Stimulated activated CD8-positive, alpha-beta memory T cell treated with anti-CD3 and anti-CD28 coated beads, Interleukin-7, amount 100 ng/mL, for 24 hours (primary cell): ENCODE measurements around the gene METTL3.

ENCODE experiments used
- DNase-seq: peaks from one replicate; pipeline ENCODE4 v3.0.0-alpha.2; 2020; ENCODE audit warnings: low read depth

METTL3 gene

DNA sequence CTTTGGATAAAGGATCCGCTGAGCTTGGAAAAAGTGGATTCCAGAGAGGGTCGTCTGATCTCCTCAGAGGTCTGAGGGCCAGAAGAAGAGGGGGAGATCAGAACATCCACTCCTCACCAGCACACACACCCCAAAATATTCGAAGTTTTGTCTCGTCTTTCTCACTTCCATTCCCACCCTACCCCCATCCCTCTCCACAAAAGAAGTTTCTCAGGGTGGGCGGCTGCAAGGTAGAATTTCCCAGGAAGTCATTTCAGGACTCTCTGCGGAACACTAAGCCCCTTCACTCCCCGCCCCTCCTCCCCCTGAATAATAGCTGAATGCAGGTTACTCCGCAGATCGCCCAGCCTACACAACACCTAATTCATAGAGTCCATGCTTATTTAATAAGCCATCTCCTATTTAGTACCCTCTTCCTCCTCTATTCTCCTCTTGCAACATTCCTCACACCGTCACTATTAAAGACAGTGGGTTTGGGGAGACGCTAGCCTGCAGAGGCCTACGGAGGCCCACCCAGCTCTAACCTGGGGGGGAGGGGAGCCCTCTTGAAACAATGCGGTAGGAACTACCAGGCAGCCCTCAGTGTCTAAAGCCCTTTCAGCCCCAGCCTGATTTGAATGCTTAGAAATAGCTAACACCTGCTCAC lies 15.7 kb upstream of the METTL3 start:
- DNase-seq = no peak

DNA sequence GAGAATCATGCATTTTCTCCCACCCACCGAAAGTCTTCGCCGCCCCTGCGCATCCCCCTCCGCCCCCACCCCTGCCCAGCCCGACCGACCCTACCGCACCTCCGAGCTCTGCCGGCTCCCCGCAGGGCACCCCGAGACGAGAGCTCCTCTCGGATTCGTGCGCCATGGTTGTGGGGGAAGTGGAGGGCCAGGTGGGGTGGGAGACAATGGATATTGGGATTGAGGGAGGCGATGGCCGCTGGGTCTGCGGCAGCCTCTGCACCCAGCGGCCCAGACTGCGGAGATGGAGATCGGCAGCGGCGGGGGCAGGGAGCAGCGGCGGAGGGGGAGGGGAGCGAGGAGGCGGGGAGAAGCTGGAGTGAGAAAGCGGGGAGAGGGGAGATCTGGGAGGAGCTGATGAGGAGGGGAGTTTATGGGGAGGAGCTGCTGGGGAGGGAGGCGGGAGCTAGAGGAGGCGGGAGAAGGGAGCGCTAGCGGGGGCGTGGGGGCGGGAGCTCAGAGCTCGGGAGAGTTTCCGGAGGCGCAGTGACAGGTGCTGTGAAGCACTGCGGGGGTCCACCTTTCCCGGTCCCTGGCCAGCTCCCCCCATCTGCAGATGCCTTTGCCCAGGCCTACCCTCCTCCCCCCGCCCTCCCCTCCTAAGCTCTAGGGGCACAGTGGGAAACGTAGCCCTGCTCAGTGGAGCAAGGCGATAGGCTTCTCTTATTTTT lies 15.0 kb upstream of the METTL3 start, which contains the start of gene SALL2:
SALL2 (minus strand) TSS at position 385 of the 710 bp plus-strand sequence; CDS start at position 166, 219 bp downstream.
- peak; percentile 26 for DNase-seq

DNA sequence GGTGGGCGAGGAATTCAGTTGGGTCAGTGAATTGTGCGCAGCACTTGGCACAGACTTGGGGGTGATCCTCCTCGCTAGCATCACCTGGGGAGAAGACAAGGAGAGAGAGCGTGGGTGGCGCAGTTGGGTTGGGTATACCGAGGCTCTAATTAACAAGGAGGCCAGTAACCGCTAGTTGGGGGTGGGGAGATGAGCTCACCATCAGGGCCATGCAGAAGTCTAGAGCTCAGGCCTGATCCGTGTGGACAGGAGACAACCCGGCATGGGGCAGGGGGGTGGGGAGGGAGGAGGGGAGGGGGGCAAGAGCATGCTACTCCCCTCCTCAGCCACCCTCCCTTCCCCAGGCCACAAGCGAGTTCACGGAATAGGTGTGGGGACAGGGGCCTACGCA lies 14.4 kb upstream of the METTL3 start:
- DNase-seq = no peak

DNA sequence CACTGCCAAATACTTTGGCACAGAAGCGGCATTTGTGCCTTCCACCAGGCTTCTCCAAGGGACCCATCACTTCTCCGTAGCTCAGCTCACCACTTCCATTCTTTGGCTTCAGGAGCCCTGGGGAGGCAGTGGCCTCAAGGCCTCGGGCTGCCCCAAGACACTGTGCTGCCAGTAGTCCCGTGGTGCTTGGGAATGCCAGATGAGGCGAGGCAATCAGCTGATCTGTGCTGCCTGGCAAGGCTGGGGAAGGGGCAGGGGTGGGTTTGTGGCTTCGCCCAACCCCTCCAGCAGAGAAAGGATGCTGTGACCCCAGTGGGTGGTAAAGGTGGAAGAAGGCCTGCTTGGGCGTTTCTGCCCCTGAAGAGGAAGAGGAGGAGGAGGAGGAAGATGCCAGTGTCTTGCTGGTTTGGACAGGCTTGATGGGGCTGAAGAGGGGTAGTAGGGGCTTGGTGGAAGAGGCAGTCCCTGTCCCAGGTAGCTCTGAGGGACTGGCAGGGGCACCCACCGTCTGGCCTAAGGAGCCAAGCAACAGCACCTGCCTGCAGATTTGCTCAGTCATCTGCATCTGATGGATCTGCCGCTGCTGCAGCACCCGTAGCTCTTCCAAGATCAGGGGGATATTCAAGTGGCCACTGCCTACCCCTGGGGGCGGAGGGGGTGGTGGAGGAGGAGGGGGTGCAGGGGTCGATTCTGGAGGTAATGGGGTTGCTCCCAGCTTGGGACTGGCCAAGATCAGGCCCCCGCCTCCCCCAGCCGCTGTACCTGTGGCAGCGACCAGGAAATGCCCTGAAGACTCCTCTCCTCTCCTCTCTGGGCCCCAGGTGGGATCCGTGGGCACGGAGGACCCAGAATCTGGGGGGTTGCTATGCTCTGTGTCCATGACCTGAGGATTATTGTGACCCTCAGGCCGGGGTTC lies 13.7 kb upstream of the METTL3 start:
- no peak for DNase-seq

DNA sequence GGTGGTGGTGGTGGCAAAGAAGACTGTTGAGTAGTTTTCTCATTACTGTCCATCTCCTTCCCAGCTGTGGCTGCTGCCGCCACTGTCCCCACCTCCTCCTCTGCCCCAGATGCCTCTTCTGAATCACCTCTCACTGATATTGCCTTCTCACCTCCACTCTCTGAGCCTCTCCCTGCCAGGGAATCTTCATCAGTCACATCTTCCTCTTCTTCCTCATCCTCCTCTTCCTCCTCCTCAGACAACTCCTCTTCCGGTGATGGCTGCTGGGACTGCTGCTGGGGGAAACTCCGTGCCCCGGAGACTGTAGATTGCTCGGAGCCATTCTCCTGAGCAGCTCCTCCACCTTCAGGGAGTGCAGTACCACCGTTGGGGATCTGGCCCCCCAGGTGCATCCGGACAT lies 12.1 kb upstream of the METTL3 start:
- no peak for DNase-seq

DNA sequence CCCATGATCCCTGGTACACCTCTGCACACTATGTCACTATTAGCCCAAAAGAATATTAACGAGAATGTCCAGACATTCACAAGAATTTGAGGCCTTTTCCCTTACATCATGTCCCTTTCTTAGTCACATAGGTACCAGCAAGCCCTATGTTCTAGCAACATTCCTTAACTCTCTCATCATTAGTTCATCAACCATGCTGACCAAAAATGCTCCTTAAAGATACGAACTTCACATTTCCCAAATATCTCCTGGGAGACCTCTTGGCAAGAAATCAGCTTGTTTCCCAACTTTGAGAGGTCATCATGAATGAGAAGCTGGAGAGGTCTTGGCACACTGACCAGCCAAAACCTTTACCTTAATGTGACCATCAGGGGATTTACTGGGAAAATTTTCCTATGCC lies 10.4 kb upstream of the METTL3 start:
- no peak for DNase-seq

DNA sequence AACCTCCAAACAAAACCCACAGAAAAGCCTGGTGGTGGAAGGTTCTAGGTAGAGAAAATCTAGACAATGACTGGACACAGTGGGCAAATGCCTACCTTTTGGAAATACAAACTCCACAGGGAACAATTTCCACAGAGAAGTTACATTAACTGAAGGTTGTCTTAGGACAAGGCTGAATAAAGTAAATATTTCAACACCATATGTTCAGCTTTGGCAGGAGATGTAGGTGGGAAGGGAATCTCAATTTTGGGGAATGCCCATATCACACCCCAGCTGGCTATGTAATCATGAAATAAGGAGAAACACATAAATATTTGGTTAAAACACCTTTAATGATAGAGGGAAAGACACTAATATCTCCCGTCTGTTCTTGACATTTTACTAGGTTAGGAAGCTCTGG lies 9.6 kb upstream of the METTL3 start:
- DNase-seq = no peak

DNA sequence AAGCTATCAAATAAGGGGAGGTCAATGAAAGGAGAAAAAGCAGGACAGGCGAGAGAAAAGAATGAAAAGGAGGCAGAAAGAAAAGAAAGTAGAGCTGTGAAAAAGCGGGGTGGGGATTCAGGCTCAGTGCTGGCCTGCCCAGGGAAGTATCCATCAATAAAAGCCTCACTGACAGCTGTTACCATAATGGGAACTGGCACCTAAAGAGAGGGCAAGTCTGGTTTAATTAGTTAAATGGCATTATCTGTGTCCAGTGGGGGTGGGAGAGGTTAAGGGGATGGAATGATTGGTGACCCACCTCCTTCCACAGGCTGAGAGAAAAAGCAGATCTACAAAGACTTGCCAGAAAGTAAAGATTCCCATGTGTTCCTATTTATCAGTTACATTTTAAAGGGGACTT lies 7.6 kb upstream of the METTL3 start:
- DNase-seq = no peak

DNA sequence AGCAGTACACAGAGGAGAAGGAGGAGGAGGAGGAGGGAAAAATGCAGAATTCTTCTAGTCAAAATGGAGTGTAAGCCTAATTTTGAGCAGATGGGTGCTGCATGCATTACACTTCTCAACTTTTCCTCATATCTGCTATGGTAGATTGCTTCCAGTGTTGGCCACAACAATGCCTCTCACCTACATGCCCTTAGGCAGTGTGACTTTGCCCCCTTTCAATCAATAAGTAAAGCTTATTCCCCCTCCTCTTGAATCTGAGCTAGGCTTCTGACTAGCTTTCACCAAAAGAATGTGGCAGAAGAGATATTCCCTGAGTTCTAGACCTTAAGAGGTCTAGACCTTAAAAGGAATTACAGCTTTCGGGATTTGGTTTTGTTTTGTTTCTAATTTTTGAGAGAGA lies 3.2 kb upstream of the METTL3 start:
- DNase-seq = no peak

DNA sequence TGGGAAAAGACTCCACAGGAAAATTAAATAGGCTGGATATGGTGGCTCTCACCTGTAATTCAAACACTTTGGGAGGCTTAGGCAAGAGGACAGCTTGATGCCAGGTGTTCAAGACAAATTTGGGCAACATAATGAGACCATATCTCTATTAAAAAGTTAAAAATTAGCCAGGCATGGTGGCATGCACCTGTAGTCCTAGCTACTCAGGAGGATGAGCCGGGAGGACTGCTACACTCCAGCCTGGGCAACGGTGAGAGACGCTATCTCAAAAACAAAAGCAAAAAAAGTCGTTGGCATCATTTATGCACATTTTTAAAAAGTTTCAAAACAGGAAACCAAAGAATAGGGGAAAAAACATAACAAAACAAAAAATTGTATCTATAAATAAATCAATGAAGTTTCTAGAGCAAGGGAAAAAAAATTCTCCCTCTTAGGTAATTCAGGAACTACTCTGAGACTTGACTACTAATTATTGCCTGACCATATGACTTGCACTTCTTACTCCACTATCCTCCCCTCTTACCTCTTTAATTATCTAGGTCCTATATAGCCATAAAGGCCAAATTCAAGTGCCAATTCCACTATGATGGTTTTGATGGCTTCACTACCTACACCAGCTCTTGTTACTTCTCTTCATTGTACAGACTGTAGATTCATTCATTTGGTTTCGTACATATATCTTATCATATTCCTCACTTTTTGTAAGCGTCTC lies 1.6 kb downstream of the METTL3 start:
- DNase-seq = no peak

DNA sequence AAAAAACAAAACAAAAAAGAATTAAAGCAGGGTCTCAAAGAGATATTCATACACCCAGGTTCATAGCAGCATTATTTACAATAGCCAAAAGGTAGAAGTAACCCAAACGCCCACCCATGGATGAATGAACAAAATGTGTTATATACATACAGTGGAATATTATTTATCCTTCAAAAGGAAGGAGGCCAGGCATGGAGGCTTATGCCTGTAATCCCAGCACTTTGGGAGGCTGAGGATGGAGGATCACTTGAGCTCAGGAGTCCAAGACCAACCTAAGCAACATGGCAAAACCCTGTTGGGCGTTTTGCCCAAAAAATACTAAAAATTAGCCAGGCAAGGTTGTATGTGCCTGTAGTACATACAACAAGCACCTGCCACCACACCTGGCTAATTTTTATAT lies 4.6 kb downstream of the METTL3 start:
- DNase-seq = no peak

DNA sequence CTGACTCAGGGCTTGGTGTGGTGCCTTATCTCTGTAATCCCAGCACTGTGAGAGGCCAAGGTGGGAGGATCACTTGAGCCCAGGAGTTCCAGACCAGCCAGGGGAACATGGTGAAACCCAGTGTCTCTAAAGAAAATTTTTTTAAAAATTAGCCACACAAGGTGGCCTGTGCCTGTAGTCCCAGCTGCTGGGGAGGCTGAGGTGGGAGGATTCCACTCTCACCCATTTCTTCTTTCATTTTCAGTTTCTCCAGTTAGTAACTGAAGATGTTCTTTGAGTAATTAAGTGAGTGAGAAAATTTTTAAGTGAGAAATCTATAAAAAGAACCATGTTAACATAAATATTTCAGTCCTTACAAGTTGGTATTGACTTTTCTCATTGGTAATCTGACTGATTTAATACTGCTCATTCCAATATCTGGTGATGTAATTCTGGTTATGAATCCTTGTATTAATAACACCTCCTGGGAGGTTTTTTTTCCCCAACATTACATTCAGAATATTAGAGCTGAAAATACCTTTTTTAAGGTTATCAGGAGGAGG lies 6.1 kb downstream of the METTL3 start:
- DNase-seq = no peak

DNA sequence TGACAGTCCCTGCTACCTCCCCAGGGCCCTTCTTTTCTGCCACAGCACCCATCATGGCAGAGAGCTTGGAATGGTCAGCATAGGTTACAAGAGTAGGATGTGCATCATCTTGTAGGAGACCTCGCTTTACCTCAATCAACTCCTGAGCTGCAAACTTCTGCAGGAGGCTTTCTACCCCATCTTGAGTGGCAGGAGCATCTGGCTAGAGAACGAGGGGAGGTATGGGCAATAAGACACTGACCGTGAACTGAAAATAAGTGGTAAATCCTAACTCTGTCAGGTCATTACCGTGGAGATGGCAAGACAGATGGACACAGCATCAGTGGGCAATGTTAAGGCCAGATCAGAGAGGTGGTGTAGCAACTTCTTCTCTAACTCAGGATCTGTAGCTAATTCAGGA lies 7.8 kb downstream of the METTL3 start:
- no peak for DNase-seq

DNA sequence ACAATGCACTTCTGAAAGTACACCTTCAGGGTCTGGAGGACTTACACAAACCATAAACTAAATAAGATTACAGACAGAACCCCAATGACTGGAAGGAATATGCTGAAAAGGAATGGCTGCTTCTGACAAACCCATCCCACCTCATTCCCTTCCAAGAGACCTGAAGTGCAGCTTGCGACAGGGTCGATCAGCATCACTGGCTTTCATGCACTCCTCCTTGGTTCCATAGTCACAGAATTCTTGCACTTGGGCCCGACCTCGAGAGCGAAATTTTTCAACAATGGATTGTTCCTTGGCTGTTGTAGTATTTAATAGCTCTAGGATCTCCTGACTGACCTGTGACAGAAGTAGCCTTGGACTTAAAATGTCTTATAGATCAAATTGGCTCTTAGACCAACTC lies 9.6 kb downstream of the METTL3 start:
- DNase-seq = no peak

DNA sequence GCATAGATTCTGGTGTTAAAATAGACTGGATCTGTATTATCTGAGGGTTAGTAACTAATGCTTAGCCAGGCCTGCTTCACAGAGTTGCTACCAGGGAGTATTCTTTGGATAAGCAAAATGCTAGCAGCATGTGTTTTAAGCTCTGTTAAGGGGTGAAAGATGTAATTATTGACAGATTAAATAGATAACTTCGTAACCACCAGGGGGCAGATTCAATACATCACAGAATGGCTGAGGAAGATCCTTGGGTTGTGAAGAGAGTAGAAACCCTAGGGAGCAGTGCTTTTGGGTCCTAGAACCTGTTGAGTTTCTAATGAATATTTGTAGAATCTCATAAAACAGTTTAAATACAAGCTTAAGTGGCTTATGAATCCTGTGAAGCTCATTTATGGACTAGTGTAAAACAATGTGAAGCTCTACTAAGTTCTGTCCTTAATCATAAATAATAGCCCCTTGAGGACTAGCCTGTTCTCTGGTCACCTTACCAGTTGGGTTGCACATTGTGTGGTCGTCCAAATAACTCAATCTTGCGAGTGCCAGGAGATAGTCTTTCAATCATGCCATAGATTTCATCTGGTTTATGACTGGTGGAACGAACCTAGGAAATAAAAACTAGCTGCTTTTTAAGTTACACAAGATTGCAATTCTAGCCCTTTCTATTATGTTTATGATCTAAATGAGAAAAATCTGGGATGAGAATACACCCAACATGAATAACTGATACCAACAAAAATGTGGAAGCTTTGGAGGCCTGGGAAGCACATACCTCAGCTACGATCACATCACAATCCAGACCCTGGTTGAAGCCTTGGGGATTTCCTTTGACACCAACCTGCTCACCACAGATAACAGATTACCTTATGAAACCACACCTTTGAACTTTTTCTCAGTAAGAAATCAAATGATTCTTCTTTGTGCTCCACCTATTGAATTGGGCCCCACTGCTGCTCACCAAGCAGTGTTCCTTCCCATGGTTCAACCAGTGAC lies 12.3 kb downstream of the METTL3 start:
- no peak for DNase-seq

DNA sequence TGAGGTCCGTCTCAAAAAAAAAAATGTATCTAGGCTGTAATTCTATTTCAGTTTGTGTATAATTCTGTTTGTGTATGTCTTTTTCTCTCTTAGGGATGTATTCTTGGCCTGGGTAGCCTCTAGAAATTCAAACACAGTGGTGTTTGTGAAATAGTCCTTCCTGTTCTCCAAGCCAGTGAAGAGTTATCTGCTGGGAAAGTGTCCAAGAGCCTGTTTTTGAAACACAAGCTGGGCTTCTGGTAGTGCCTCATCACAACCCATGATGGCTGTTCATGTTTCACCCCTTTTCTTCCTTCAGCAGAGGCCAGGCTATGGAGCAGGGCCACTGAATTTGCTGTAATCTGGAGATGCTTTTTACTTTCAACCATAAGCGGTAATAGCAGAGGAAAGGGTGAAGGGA lies 14.7 kb downstream of the METTL3 start:
- DNase-seq = no peak

DNA sequence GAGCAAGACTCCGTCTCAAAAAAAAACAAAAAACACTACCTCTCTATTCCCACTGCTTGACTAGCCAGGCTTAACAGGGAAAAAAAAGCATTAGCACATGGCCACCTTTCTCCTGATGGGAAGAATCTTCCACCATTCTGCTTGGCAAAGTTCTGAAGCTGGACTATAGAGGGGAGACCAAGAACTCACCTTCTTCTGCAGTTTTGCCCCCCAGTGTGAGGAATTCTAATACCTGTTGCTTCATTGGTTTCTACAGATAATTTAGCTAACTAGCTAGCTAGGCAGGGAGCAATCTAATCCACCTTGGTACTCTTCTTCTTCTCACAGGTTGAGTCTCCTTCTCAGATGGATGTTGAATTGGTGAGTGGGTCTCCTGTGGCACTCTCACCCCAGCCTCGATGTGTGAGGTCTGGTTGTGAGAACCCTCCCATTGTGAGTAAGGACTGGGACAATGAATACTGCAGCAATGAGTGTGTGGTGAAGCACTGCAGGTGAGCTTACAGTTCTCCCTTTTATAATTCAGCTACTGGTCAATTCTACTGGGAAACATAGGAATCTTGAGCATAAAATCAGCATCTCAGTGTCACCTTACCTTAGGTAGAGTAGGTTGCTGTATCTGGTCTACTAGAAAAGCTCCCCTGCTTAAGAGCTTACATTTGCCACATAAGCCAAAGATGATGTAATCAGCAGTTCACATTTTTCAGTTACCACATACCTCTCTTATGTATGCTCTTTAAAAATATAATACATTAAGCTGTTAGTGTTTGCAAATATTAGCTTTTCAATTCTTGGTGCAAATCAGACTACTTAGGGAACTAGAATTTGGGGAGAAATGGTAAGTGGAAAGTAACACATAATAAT lies 16.0 kb downstream of the METTL3 start:
- no peak for DNase-seq

DNA sequence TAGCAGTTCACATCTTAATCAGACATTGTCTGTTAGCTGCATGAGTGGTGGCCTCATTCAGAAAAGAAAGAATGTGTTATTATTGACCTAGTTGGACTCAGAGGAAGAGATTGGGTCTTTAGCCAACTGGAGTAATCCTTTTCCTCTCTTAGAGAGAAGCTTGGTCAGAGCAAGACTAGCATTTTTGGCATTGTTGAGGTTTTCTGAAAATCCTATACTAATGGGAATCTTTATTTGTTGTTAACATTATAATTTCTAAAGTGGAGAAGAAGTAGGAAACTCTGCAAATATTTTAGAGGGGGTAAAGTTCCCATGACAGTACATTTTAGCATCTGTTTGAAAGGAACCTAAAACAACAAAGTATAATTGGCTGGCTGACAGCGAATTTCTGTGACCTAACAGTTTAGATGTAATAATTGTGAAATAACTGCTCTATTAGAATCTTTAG lies 24.5 kb downstream of the METTL3 start:
- no peak for DNase-seq

DNA sequence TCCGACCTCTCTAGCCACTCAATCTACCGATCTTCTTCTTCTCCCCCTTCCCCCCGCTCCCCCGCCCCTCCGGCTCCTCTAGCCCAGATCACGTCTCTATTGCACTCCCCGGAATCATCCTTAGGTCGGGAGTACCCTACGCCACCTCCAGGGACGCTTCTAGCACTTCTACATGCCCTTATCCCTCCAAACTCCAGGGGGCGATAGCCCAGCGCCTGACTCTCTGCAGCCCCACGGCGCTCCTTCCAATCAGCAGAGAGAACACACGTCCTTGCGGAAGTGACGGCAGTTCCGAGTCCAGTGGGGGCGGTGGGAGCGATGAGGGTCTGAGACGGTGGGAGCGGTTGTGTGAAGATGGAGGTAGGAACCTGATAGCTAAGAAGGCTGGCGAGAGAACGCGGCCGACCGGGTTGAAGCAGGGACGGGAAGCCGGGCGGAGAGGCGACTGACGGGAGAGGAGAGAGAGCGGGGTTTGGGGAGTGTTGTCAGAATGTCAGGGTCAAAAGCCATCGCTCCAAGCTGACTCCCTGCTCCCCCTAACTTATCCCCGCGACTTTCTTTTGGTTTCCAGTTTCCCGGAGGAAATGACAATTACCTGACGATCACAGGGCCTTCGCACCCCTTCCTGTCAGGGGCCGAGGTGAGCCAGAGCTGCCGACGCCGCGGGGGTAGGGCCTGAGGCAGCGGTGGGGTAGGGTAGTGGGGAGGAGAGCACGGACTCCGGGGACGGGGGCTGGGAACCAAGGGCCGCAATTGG lies 34.0 kb downstream of the METTL3 start, which contains the start of the genes RAB2B and TOX4:
RAB2B (minus strand) TSS at position 35 of the 757 bp plus-strand sequence. CDS start 87 bp downstream, outside the sequence.
TOX4 (plus strand) TSS at position 271 of the 757 bp plus-strand sequence; CDS start at position 355, 84 bp downstream.
- DNase-seq = peak; percentile 88
